IPS-18c (cell line): ENCODE results near the gene CROCC2.

ENCODE experiments used
- H3K4me3 ChIP-seq: 2 replicates; pipeline ENCODE4 v1.7.0; 2013; ENCODE audit warnings: low read depth, mild to moderate bottlenecking, low read length, moderate library complexity; ENCODE audit not compliant: insufficient read depth
- H3K9me3 ChIP-seq: one replicate; pipeline ENCODE4 v1.6.1; 2013; ENCODE audit warnings: mild to moderate bottlenecking, low read length, moderate library complexity; ENCODE audit not compliant: control insufficient read depth, insufficient read depth

CROCC2 gene

DNA sequence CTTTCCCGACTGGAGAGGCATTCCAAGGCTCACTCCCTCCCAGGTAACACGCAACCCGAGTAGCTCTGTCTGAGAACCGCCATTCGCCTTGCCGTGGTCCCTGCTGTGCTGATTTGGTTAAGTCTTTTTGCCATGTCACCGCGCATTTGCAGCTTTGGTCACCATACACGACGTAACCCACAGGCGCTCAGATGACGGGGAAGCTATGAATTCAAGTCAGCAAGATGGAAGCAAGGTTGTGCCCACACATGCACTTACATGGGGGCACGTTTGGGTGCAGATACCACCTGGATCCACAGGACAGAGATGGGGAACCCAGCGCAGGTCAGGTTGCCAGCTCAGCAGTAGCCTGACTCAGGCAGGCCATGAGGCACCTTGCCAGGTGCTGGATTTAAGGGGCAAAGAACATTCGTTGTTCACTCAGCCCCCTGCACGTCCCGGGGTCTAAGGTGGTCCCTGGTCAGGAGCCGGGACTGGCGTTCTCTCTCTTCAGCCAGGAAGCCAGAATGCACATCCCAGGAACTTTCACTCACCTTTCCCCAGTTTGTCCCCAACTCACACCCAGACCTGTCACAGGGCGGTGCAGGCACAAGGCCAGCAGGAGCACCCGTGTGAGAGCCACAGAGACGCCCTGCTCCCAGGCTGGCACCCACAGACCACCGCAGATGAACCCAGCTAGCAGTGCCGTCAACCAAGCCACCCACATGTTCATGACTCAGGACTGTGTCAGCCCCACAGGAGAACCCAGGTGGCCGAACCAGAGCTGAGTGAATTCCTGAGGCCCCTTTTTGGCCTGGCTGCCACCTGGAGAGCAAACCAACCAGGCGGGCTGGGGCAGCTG, 112.1 kb downstream of the CROCC2 start:
- H3K4me3 ChIP-seq = no peak overlapping the region; the same call in 1 of the 2 replicates
- no peaks in the 10 kb centered on the region for H3K9me3 ChIP-seq

DNA sequence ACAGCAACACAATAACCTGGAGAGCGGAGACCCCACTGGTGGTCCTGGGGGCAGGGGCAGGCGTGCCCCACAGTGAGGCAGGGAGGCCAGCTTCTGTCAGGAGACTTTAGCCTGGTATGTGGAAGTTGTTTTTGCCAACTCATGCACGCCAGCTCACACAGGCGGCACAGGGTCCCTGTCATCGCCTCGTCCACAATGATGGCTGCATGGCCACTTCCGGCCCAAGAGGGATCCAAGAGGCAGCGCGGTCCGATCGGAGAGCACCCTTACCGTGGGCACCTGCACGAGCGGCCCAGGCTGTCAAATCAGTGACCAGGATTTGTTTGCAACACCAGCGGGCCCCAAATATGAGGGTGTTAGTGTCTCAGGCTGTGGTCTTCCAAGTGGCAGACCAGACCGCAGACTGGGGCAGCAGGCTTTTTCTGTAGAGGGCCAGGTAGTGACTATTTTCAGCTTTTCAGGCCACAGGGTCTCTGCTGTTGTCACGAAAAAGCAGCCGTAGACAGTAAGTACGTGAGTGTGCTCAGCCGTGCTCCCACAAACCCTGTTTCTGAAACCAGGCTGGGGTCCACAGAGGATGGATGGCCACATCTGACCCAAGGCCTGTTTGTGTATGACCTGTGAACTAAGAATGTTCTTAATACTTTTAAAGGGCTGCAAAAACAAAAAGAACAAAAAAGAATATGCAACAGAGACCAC, 113.5 kb downstream of the CROCC2 start:
- H3K9me3 ChIP-seq = no peaks in the 10 kb centered on the region
- H3K4me3 ChIP-seq = no peak overlapping the region

- Histone ChIP-seq H3K4me3 (no peak overlapping the region), H3K9me3 (peaks cover 5% of the 10 kb centered on the region)
These were observed 114.1 kb downstream of the CROCC2 start for GRCh38 chr2:241020201-241020600.

DNA sequence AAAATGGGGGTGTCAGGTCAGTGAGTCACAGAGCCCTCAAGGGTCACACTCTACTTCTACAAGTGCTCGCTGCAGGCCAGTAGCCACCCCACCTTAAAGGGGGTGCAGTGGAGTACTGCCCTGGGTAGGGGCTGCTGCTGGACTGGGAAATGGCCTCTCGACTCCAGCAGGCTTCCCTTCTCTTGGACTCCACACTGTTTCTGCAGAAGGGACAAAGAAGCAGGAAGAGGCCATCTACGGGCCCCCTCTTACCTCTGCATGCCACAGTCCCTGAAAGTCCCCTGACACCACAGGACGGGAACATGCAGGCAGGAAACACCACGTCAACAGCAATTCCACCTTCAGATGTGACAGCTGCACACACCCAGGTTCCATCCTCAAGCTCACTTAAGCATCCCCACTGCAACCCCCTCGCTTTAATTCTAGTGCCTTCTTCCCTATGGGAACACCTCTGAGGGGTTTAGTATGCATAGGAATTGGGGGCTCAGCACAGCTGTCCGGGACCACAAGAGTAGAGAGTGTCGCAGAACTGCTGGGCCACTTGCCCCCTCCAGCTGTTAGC, 114.6 kb downstream of the CROCC2 start:
- Histone ChIP-seq H3K4me3 (no peak overlapping the region), H3K9me3 (peaks cover 6% of the 10 kb centered on the region)

GRCh38 chr2:241025639-241026038, 119.5 kb downstream of the CROCC2 start:
- H3K4me3 ChIP-seq = no peak overlapping the region
- peaks cover 9% of the 10 kb centered on the region for H3K9me3 ChIP-seq

GRCh38 chr2:241029599-241030332, 123.6 kb downstream of the CROCC2 start:
- Histone ChIP-seq H3K9me3 (peaks cover 8% of the 10 kb centered on the region), H3K4me3 (no peak overlapping the region)

GRCh38 chr2:241030333-241030680, 124.2 kb downstream of the CROCC2 start:
- Histone ChIP-seq H3K4me3 (no peak overlapping the region), H3K9me3 (peaks cover 3% of the 10 kb centered on the region)

- H3K4me3 ChIP-seq = no peak overlapping the region
- peaks cover 3% of the 10 kb centered on the region for H3K9me3 ChIP-seq
These were observed 124.7 kb downstream of the CROCC2 start for GRCh38 chr2:241030883-241031282.

DNA sequence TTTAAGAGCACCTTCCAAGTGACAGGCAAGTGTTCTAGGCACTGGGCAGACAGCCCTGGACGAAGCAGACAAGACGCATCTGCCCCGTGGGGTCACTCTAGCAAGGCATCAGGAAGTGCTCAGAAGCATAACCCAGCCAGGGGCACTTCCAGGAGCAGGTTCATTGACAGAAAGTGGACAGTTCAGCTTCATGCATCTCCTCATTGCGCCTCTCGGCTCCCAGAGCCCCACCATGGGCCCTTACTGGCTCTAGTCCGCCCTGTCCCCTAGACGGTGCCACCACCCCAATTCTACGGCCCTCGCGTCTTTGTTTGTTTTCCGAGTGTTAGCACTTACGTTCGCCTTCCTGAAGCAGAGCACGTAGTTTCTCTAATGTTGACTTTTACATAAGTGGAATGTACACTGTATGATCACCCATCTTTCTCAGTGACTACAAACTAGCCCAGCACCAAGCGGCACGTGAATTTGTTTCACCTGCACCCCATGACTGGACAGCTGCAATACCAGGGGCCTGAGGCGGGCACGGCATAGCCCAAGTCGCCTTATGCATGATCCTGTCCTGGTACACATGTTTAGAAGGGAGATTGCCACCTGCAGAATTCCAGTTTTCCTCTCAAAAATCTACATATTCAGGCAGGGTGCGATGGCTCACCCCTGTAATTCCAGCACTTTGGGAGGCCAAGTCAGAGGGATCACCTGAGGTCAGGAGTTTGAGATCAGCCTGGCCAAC, 125.5 kb downstream of the CROCC2 start:
- Histone ChIP-seq H3K9me3 (no peaks in the 10 kb centered on the region), H3K4me3 (no peak overlapping the region)

GRCh38 chr2:241033336-241033987, 127.3 kb downstream of the CROCC2 start:
- Histone ChIP-seq H3K4me3 (no peak overlapping the region), H3K9me3 (no peaks in the 10 kb centered on the region)

GRCh38 chr2:241033994-241034393, 127.9 kb downstream of the CROCC2 start:
- Histone ChIP-seq H3K9me3 (no peaks in the 10 kb centered on the region), H3K4me3 (no peak overlapping the region)

DNA sequence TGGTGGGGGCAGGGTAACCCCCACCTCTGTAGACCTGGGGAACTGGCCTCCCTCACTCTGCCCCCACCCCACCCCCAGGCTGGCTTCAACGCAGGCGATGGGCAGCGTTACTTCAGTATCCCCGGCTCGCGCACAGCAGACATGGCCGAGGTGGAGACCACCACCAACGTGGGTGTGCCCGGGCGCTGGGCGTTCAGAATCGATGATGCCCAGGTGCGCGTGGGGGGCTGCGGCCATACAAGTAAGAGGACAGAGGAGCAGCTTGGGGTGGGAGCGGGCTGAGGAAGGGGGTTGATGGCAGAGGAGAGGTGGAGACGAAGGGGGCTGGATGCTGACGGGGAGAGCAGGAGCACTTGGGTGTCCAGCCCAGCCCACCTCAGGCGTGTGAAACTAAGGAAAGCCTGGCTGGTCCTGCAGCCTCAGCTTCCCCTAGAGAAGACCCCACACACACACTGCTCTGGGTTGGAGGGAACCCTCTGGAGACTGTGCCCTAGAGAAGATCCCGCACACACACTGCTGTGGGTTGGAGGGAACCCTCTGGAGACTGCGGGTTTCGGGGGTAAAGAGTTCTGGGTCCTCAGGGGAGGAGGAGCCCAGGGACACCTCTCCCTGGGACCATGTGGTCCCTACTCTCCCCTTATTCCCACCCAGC, 128.5 kb downstream of the CROCC2 start:
- Histone ChIP-seq H3K9me3 (no peaks in the 10 kb centered on the region), H3K4me3 (no peak overlapping the region)

- no peaks in the 10 kb centered on the region for H3K9me3 ChIP-seq
- no peak overlapping the region; the same call in 1 of the 2 replicates for H3K4me3 ChIP-seq
These were observed 129.1 kb downstream of the CROCC2 start for GRCh38 chr2:241035142-241035817.

DNA sequence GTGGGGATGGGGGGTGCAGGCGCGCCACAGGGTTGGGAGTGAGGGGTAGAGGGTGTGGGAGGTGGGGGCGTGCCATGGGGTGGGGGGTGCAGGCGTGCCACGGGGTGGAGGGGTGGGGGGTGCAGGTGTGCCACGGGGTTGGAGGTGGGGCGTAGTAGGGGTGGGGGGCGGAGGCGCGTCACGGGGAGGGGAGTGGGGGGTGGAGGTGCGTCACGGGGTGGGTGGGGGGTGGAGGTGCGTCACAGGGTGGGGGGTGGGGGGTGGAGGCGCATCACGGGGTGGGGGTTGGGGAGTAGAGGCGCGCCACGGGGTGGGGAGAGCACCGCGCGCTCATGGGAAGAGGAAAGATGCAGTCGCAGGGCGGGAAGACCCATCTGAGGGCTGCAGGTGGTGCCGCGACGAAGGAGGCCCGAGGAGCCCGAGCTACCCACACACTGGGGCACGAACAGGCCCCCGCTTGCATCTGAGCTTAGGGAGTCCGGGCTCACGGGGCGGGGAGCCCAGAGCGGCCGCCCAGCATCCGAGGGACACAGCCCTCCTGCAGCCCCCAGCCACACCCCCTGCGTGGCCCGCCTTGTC, 129.8 kb downstream of the CROCC2 start:
- peak overlapping the region; percentile 41 for H3K4me3 ChIP-seq
- H3K9me3 ChIP-seq = no peaks in the 10 kb centered on the region

- Histone ChIP-seq H3K4me3 (peak overlapping the region; percentile 41), H3K9me3 (no peaks in the 10 kb centered on the region)
These were observed 130.3 kb downstream of the CROCC2 start for GRCh38 chr2:241036397-241036963.
